NCI-H1417 treated with DMSO at 0.1 percent for 48 hours (cell line): ENCODE results near the gene RAVER2.
"Not testable (repeated sequence)": the region's sequence is repeated elsewhere in the genome, so short reads cannot be mapped to it uniquely, and the experiment has no call there.

ENCODE experiments used
- DNase-seq: peaks from one replicate; lab custom pipeline; 2025; lab: John Stamatoyannopoulos, UW

Gene RAVER2

GRCh38 chr1:64744492-64745180 is at the start of gene RAVER2:
Gene RAVER2 (plus strand): TSS chr1:64745075. CDS start chr1:64745173, 98 bp downstream.
- no peak for DNase-seq

- no peak for DNase-seq
Measured at GRCh38 chr1:64696879-64697278, 48.0 kb upstream of the RAVER2 start.

GRCh38 chr1:64699327-64699726 is 45.5 kb upstream of the RAVER2 start:
- no peak for DNase-seq

- no peak for DNase-seq
Measured at GRCh38 chr1:64701071-64701470, 43.8 kb upstream of the RAVER2 start.

- no peak for DNase-seq
Measured at GRCh38 chr1:64701886-64702285, 43.0 kb upstream of the RAVER2 start.

GRCh38 chr1:64702670-64703069 is 42.2 kb upstream of the RAVER2 start:
- not testable (repeated sequence) for DNase-seq

- no peak for DNase-seq
Measured at GRCh38 chr1:64703600-64703999, 41.3 kb upstream of the RAVER2 start.

- no peak for DNase-seq
Measured at GRCh38 chr1:64705591-64705990, 39.3 kb upstream of the RAVER2 start.

- DNase-seq, result no peak
Measured at GRCh38 chr1:64711266-64711665, 33.6 kb upstream of the RAVER2 start.

- no peak for DNase-seq
Measured at GRCh38 chr1:64712049-64712448, 32.8 kb upstream of the RAVER2 start.

GRCh38 chr1:64715186-64715585 is 29.7 kb upstream of the RAVER2 start:
- no peak for DNase-seq

GRCh38 chr1:64721135-64721534 is 23.7 kb upstream of the RAVER2 start:
- DNase-seq, result no peak

GRCh38 chr1:64721576-64722145 is 23.2 kb upstream of the RAVER2 start:
- DNase-seq, result no peak

- no peak for DNase-seq
Measured at GRCh38 chr1:64727861-64728260, 17.0 kb upstream of the RAVER2 start.

- DNase-seq, result no peak
Measured at GRCh38 chr1:64733581-64734286, 11.1 kb upstream of the RAVER2 start.

GRCh38 chr1:64734287-64734652 is 10.6 kb upstream of the RAVER2 start:
- DNase-seq, result no peak

GRCh38 chr1:64740687-64741086 is 4.2 kb upstream of the RAVER2 start:
- DNase-seq, result not testable (repeated sequence)

- peak; percentile 27 for DNase-seq
Measured at GRCh38 chr1:64743954-64744491, 852 bp upstream of the RAVER2 start.

GRCh38 chr1:64745181-64745985 is 508 bp downstream of the RAVER2 start:
- no peak for DNase-seq

GRCh38 chr1:64745986-64746940 is 1.4 kb downstream of the RAVER2 start:
- no peak for DNase-seq

- DNase-seq, result no peak
Measured at GRCh38 chr1:64748222-64748621, 3.3 kb downstream of the RAVER2 start.
